OCI-LY7 (cell line): ENCODE results near the gene HBB.

Experiments used
- CTCF ChIP-seq: fragments of 200-600 bp; sonication (generic); conservative IDR thresholded peaks from 2 replicates; pipeline ENCODE4 v1.5.1; 2014; ENCODE audit warnings: mild to moderate bottlenecking, antibody characterized with exemption, low read length, moderate library complexity, mixed read lengths
- EZH2phosphoT487 ChIP-seq: fragments of 200-600 bp; sonication (generic); IDR thresholded peaks from 2 replicates; pipeline ENCODE4 v1.6.1; 2018; ENCODE audit warnings: low read depth, borderline replicate concordance, mild to moderate bottlenecking, mixed run types, antibody characterized with exemption, low read length, moderate library complexity, mixed read lengths

- TF ChIP-seq CTCF: no peak
- no peak for TF ChIP-seq EZH2phosphoT487
Observed at GRCh38 chr11:5251746-5252145, 24.9 kb upstream of the HBB start.
